A549 (cell line): ENCODE results near the gene S100A13. TPM values are rescaled to one million over a fixed set of nuclear protein-coding genes. Genes with fewer than 3 reads are reported as not detected.

ENCODE experiments used
- ATAC-seq, 2 experiments: fragments of 200-7000 bp in 1 of 2; fragments of >200 bp in 1 of 2; cut with Nextera tagmentation in 1 of 2; cut with Tn5 transposase in 1 of 2; 3 replicates each; pipeline versions ENCODE4 v1.8.0 to v1.9.1; 2018 to 2020; ENCODE audit warnings: mild to moderate bottlenecking in 1 of 2, moderate library complexity in 1 of 2
- CTCF ChIA-PET: fragments of 300-600 bp; sonication (Branson Sonifier 250); formaldehyde crosslinking; extraction: SDS; loops from one replicate; lab custom pipeline; 2021; ENCODE audit warnings: antibody characterized with exemption, inconsistent platforms; lab: Yijun Ruan, JAX
- POLR2A ChIA-PET: fragments of 350-600 bp; formaldehyde crosslinking; extraction: SDS; loops from one replicate; lab custom pipeline; 2021; ENCODE audit warnings: antibody characterized with exemption, inconsistent platforms; lab: Yijun Ruan, JAX
- DNase-seq, 2 experiments: peaks; one replicate each; pipeline versions ENCODE4 v3.0.0 to v3.0.0-alpha.2; 2011 to 2016; ENCODE audit warnings: low read depth in 1 of 2, low spot score in 1 of 2
- FAIRE-seq: peaks from 2 replicates; lab custom pipeline; 2011; peaks lifted over from hg19 to GRCh38; lab: Jason Lieb, UNC
- H3K27ac ChIP-seq, 2 experiments: fragments of >200 bp; sonication (Bioruptor Twin); formaldehyde crosslinking; 3 replicates each; pipeline ENCODE4 v1.5.1; 2016 to 2017
- H3K4me1 ChIP-seq: fragments of >200 bp; sonication (Bioruptor Twin); formaldehyde crosslinking; 3 replicates; pipeline ENCODE4 v1.6.1; 2016
- H3K4me2 ChIP-seq: fragments of >200 bp; sonication (Bioruptor Twin); formaldehyde crosslinking; 3 replicates; pipeline ENCODE4 v1.6.1; 2016
- H3K4me3 ChIP-seq: fragments of >200 bp; sonication (Bioruptor Twin); formaldehyde crosslinking; 3 replicates; pipeline ENCODE4 v1.5.1; 2016
- H3K9me3 ChIP-seq: fragments of >200 bp; sonication (Bioruptor Twin); formaldehyde crosslinking; 3 replicates; pipeline ENCODE4 v1.6.1; 2016
- CBX2 ChIP-seq: fragments of 200-600 bp; sonication (generic); IDR thresholded peaks from 2 replicates; pipeline ENCODE4 v1.6.1; 2016; ENCODE audit warnings: low read depth, mild to moderate bottlenecking, borderline replicate concordance
- CEBPB ChIP-seq, 2 experiments: fragments of >200 bp in 1 of 2; sonication (Bioruptor Twin) in 1 of 2; formaldehyde crosslinking in 1 of 2; IDR thresholded peaks; 2 replicates each; pipeline ENCODE4 v1.6.1; 2012 to 2016
- CTCF ChIP-seq: fragments of >200 bp; sonication (Bioruptor Twin); formaldehyde crosslinking; IDR thresholded peaks from 3 replicates; pipeline ENCODE4 v1.5.1; 2016
- ESRRA ChIP-seq: fragments of 150-350 bp; IDR thresholded peaks from 2 replicates; pipeline ENCODE4 v1.6.1; 2014; ENCODE audit warnings: mild to moderate bottlenecking, low read length, borderline replicate concordance
- HDAC2 ChIP-seq: fragments of 200-600 bp; sonication (generic); IDR thresholded peaks from 2 replicates; pipeline ENCODE4 v1.6.1; 2016
- HES2 ChIP-seq: fragments of >200 bp; sonication (Bioruptor Twin); formaldehyde crosslinking; IDR thresholded peaks from 2 replicates; pipeline ENCODE4 v1.6.1; 2016
- HOXB5 ChIP-seq: fragments of 250-450 bp; sonication (Bioruptor Pico); IDR thresholded peaks from 2 replicates; pipeline ENCODE4 v1.5.0; 2020; ENCODE audit warnings: mild to moderate bottlenecking, moderate library complexity
- JUNB ChIP-seq: fragments of >200 bp; sonication (Bioruptor Twin); formaldehyde crosslinking; IDR thresholded peaks from 2 replicates; pipeline ENCODE4 v1.6.1; 2016
- KDM5A ChIP-seq: fragments of 200-600 bp; sonication (generic); IDR thresholded peaks from 2 replicates; pipeline ENCODE4 v1.6.1; 2016; ENCODE audit warnings: antibody characterized with exemption, mild to moderate bottlenecking
- MAFK ChIP-seq: fragments of 450-650 bp; IDR thresholded peaks from 2 replicates; pipeline ENCODE4 v1.6.1; 2014; ENCODE audit not compliant: partially characterized antibody
- MAX ChIP-seq: IDR thresholded peaks from 2 replicates; pipeline ENCODE4 v1.6.1; 2012
- MAZ ChIP-seq: fragments of 150-350 bp; IDR thresholded peaks from 2 replicates; pipeline ENCODE4 v1.6.1; 2014; ENCODE audit warnings: antibody characterized with exemption, low read depth, low read length, borderline replicate concordance
- MYC ChIP-seq: IDR thresholded peaks from 2 replicates; pipeline ENCODE4 v1.6.1; 2012; ENCODE audit warnings: mild to moderate bottlenecking, inconsistent platforms, low read length, improper control_type of control experiment, borderline replicate concordance
- PHF8 ChIP-seq: fragments of 200-600 bp; sonication (generic); IDR thresholded peaks from 2 replicates; pipeline ENCODE4 v1.6.1; 2016; ENCODE audit warnings: low read depth, mild to moderate bottlenecking, antibody characterized with exemption, moderate library complexity, borderline replicate concordance
- RAD21 ChIP-seq, 2 experiments: fragments of >200 bp in 1 of 2; sonication (Bioruptor Twin) in 1 of 2; formaldehyde crosslinking in 1 of 2; IDR thresholded peaks in 1 of 2; conservative IDR thresholded peaks in 1 of 2; 2 replicates in 1 of 2; 3 replicates in 1 of 2; pipeline ENCODE4 v1.6.1; 2012 to 2018; ENCODE audit warnings: inconsistent platforms in 1 of 2
- RCOR1 ChIP-seq: fragments of 150-350 bp; IDR thresholded peaks from 2 replicates; pipeline ENCODE4 v1.6.1; 2014; ENCODE audit warnings: antibody characterized with exemption, low read length, low read depth
- RFX5 ChIP-seq: fragments of 450-650 bp; IDR thresholded peaks from 2 replicates; pipeline ENCODE4 v1.7.1; 2014; ENCODE audit warnings: antibody characterized with exemption, mild to moderate bottlenecking, moderate library complexity
- SMC3 ChIP-seq: fragments of >200 bp; sonication (Bioruptor Twin); formaldehyde crosslinking; IDR thresholded peaks from 3 replicates; pipeline ENCODE4 v1.6.1; 2018; ENCODE audit warnings: inconsistent platforms
- TFCP2L1 ChIP-seq: fragments of 250-450 bp; sonication (Bioruptor Pico); IDR thresholded peaks from 2 replicates; pipeline ENCODE4 v1.5.0; 2021; ENCODE audit warnings: mild to moderate bottlenecking
- TP53 ChIP-seq: fragments of 250-450 bp; sonication (Bioruptor Pico); IDR thresholded peaks from 2 replicates; pipeline ENCODE4 v1.5.0; 2021; ENCODE audit warnings: mild to moderate bottlenecking, moderate library complexity
- USF2 ChIP-seq: fragments of 450-650 bp; IDR thresholded peaks from 2 replicates; pipeline ENCODE4 v1.6.1; 2014; ENCODE audit warnings: antibody characterized with exemption
- ZNF302 ChIP-seq: fragments of 250-450 bp; sonication (Bioruptor Pico); IDR thresholded peaks from 2 replicates; pipeline ENCODE4 v1.9.0; 2021; ENCODE audit warnings: inconsistent platforms, mild to moderate bottlenecking, moderate library complexity
- ZSCAN20 ChIP-seq: fragments of 250-450 bp; sonication (Bioruptor Pico); IDR thresholded peaks from 2 replicates; pipeline ENCODE4 v1.8.0; 2022; ENCODE audit warnings: mild to moderate bottlenecking, moderate library complexity
- WGBS: methylation state at CpG from one replicate; pipeline ENCODE4 v1.1.6; 2017; ENCODE audit errors: missing lambda C conversion rate; 5-methylcytosine and 5-hydroxymethylcytosine counted together
- polyA plus RNA-seq, 4 experiments: library from polyadenylated mRNA; depleted of rRNA in 3 of 4; stranded (reverse); fragments of >200 nt; fragmentation: RNase III in 1 of 4; extraction: RNeasy Plus Mini Kit Qiagen cat#74134 plus additional on column Dnase treatment in 1 of 4; gene quantifications; 2 replicates in 3 of 4; 3 replicates in 1 of 4; pipeline ENCODE4 v1.2.3, GENCODE V29; 2011 to 2017

The S100A13 gene
- polyA plus RNA-seq, 2 of the 4 experiments (the other 2 are of a cell fraction) = 113 to 129 TPM

GRCh38 chr1:153658400-153659174, 31.3 kb upstream of the S100A13 start, which contains the start of gene SNAPIN (continued):
- no peak for TF ChIP-seq HOXB5 (CRISPR knock-in tag)
- TF ChIP-seq CEBPB (IDR thresholded peaks at IDR 0.05) = no peak
- 0 out of 2 replicates have a peak, but pooled peaks have one; percentile 30 for TF ChIP-seq MYC
- no peak for TF ChIP-seq TP53 (CRISPR knock-in tag)
- no peak for TF ChIP-seq RAD21 (conservative IDR thresholded peaks at IDR 0.05 in 1 of 2, IDR thresholded peaks at IDR 0.05 in 1 of 2)
- no peak for TF ChIP-seq ZNF302 (CRISPR knock-in tag)
- no peak for TF ChIP-seq RCOR1
- TF ChIP-seq CTCF = no peak
- TF ChIP-seq USF2 = no peak
- no peak for TF ChIP-seq TFCP2L1
- TF ChIP-seq ESRRA = no peak
- TF ChIP-seq RFX5 = no peak
- no peak for TF ChIP-seq MAZ
- no peak for TF ChIP-seq MAFK
- TF ChIP-seq SMC3 = no peak
- TF ChIP-seq HDAC2 = no peak
- TF ChIP-seq KDM5A = no peak
- peak; percentile 89 for TF ChIP-seq PHF8
- no peak for TF ChIP-seq HES2

- H3K27ac ChIP-seq = no peak overlapping the region
- no peak overlapping the region for H3K4me2 ChIP-seq
- no peak for TF ChIP-seq USF2
- no peak for TF ChIP-seq MYC
- no peak for TF ChIP-seq JUNB
- no peak for TF ChIP-seq PHF8
- no peak for TF ChIP-seq MAX
- no peak for TF ChIP-seq ZSCAN20 (CRISPR knock-in tag)
- TF ChIP-seq CBX2 = no peak
- POLR2A ChIA-PET = no interaction called here
- H3K4me3 ChIP-seq = no peak overlapping the region
- no peaks in the 10 kb centered on the region for H3K9me3 ChIP-seq
- H3K4me1 ChIP-seq = peaks cover 18% of the 10 kb centered on the region; the same call in 2 of the 3 replicates
- CTCF ChIA-PET = interaction anchor here (1.5 to 1.6 kb wide), 2 partner anchors 83 to 144 kb away, joined by 5 to 9 read pairs; no protein-coding TSS in a partner anchor
- 86% methylated on average over 3 of the region's 3 CpGs for WGBS
- ATAC-seq = no peak
- no peak for FAIRE-seq
- no peak for DNase-seq
Measured at GRCh38 chr1:153655333-153655732, 28.0 kb upstream of the S100A13 start.
